Tibial artery (tissue), 4 donors: ENCODE measurements around the gene MRPL20.

Source experiments
- DNase-seq, 2 donors: peaks; one replicate each; pipeline ENCODE4 v3.0.0-alpha.2; 2019
- H3K27ac ChIP-seq, 2 donors: fragments of 200-600 bp; sonication (generic) in 1 of 2; 1 replicate in 1 of 2; 2 replicates in 1 of 2; pipeline ENCODE4 v1.5.1; 2018 to 2019; ENCODE audit warnings: mild to moderate bottlenecking in 1 of 2
- H3K27me3 ChIP-seq, 2 donors: fragments of 200-600 bp; sonication (generic) in 1 of 2; one replicate each; pipeline versions ENCODE4 v1.5.1 to v1.6.0; 2016 to 2019
- H3K36me3 ChIP-seq, 3 donors: fragments of 200-600 bp; sonication (generic) in 2 of 3; one replicate each; pipeline ENCODE4 v1.5.1; 2016 to 2019; ENCODE audit warnings: mild to moderate bottlenecking in 2 of 3
- H3K4me1 ChIP-seq, 4 donors: fragments of 200-600 bp; sonication (generic) in 2 of 4; 1 replicate in 3 of 4; 2 replicates in 1 of 4; pipeline ENCODE4 v1.5.1; 2016 to 2019
- H3K4me3 ChIP-seq, 2 donors: fragments of 200-600 bp; sonication (generic) in 1 of 2; 1 replicate in 1 of 2; 2 replicates in 1 of 2; pipeline ENCODE4 v1.5.1; 2018 to 2019; ENCODE audit warnings: mild to moderate bottlenecking in 2 of 2
- H3K9me3 ChIP-seq, 3 donors: fragments of 200-600 bp; sonication (generic) in 1 of 3; one replicate each; pipeline ENCODE4 v1.5.1; 2016 to 2019
- intact Hi-C: fragments of 100-400 bp; cut with DNase I; formaldehyde crosslinking; loops from one replicate; pipeline ENCODE4 v1.15.0; 2023; ENCODE audit warnings: low total_unique reads
- TF ChIP-seq, protein P1 (sequence below), 2 experiments: fragments of 200-600 bp in 1 of 2; fragments of 450-650 bp in 1 of 2; IDR thresholded peaks; one replicate each; pipeline ENCODE4 v1.5.1; 2017 to 2019; ENCODE audit warnings: antibody characterized with exemption in 2 of 2, mild to moderate bottlenecking in 1 of 2, moderate library complexity in 1 of 2

The MRPL20 gene

DNA sequence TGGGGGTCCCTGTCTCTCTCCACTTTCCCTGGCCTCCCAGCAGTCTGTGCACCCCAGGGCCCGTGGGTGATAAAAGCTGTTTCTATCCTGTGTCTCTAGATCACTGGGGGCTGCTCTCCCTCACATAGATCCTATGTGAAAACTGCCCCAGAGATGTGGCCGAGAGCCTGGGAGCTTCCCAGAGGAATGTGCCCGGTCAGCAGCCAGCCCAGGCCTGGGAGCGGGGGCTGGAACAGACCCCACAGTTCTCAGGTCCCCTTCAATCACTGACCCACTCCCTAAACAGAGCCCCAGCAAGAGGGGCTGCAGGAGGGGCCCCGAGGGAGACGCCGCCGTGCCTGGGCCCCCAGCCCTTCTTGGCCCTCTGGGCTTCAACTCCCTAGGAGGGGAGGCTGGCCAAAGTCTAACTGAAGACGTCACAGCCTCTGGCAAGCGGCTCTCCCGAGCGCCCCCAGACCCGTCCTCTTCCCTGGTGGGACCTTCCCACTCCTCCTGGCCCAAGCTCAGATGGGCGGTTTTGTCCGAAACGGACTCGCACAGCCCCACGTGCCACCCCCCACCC lies 49.1 kb downstream of the MRPL20 start:
- intact Hi-C loops: no loop called here
- Histone ChIP-seq H3K4me3 (peak overlapping the region; percentile 71 to 78), H3K27me3 (no peaks in the 10 kb centered on the region), H3K36me3 (peaks cover 9 to 22% (median 21%) of the 10 kb centered on the region in 3 donors), H3K4me1 (peaks cover 0 to 92% (median 76%) of the 10 kb centered on the region in 4 donors), H3K9me3 (no peaks in the 10 kb centered on the region), H3K27ac (peak overlapping the region; percentile 94 to 97)
- TF ChIP-seq, protein P1, sequence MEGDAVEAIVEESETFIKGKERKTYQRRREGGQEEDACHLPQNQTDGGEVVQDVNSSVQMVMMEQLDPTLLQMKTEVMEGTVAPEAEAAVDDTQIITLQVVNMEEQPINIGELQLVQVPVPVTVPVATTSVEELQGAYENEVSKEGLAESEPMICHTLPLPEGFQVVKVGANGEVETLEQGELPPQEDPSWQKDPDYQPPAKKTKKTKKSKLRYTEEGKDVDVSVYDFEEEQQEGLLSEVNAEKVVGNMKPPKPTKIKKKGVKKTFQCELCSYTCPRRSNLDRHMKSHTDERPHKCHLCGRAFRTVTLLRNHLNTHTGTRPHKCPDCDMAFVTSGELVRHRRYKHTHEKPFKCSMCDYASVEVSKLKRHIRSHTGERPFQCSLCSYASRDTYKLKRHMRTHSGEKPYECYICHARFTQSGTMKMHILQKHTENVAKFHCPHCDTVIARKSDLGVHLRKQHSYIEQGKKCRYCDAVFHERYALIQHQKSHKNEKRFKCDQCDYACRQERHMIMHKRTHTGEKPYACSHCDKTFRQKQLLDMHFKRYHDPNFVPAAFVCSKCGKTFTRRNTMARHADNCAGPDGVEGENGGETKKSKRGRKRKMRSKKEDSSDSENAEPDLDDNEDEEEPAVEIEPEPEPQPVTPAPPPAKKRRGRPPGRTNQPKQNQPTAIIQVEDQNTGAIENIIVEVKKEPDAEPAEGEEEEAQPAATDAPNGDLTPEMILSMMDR (IDR thresholded peaks at IDR 0.05): no peak
- DNase-seq: no peak

- H3K36me3 ChIP-seq: peaks cover 9 to 27% (median 24%) of the 10 kb centered on the region in 3 donors
- intact Hi-C loops: no loop called here
- DNase-seq: no peak
- peak overlapping the region; percentile 94 to 97 for H3K27ac ChIP-seq
- H3K4me3 ChIP-seq: peak overlapping the region; percentile 71 to 78
- no peaks in the 10 kb centered on the region for H3K27me3 ChIP-seq
- TF ChIP-seq, protein P1 (IDR thresholded peaks at IDR 0.05): no peak
- H3K4me1 ChIP-seq: peaks cover 0 to 96% (median 81%) of the 10 kb centered on the region in 4 donors
- no peaks in the 10 kb centered on the region for H3K9me3 ChIP-seq
Measured at GRCh38 chr1:1356796-1357401, 50.2 kb downstream of the MRPL20 start.

GRCh38 chr1:1356166-1356795 lies 50.8 kb downstream of the MRPL20 start:
- Histone ChIP-seq H3K27ac (peak overlapping the region; percentile 94 to 97), H3K27me3 (no peaks in the 10 kb centered on the region), H3K4me1 (peaks cover 0 to 99% (median 84%) of the 10 kb centered on the region in 4 donors), H3K36me3 (peaks cover 9 to 27% (median 24%) of the 10 kb centered on the region in 3 donors), H3K9me3 (no peaks in the 10 kb centered on the region), H3K4me3 (peak overlapping the region; percentile 71 to 78)
- no peak for DNase-seq
- intact Hi-C loops: no loop called here
- TF ChIP-seq, protein P1 (IDR thresholded peaks at IDR 0.05): no peak

DNA sequence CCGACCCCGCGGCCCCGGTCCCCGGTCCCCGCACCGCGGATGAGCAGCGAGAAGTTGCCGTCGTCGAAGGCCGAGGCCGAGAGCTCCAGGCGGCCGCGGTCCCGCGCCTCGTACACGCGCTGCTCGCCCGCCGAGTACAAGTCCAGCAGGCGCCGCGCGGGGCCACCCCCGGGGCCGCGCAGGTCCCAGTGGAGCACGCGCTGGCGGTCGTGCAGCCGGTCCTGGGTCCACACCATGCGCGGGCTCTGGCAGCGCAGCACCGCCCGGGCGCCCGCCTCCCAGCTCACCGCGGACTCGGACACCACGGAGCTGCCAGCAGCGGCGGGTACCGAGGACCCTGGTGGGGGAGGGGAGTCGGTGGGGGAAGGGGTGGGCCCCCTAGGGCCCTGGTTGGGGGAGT lies 51.7 kb downstream of the MRPL20 start:
- intact Hi-C loops: no loop called here
- H3K27ac ChIP-seq: peak overlapping the region; percentile 94 to 97
- peaks cover 9 to 27% (median 24%) of the 10 kb centered on the region in 3 donors for H3K36me3 ChIP-seq
- no peaks in the 10 kb centered on the region for H3K9me3 ChIP-seq
- TF ChIP-seq, protein P1 (IDR thresholded peaks at IDR 0.05): no peak
- no peaks in the 10 kb centered on the region for H3K27me3 ChIP-seq
- H3K4me3 ChIP-seq: peak overlapping the region; percentile 71 to 78
- peaks cover 0 to 91% (median 77%) of the 10 kb centered on the region in 4 donors for H3K4me1 ChIP-seq
- peak in 1 of 2 donors; percentile 84 for DNase-seq

DNA sequence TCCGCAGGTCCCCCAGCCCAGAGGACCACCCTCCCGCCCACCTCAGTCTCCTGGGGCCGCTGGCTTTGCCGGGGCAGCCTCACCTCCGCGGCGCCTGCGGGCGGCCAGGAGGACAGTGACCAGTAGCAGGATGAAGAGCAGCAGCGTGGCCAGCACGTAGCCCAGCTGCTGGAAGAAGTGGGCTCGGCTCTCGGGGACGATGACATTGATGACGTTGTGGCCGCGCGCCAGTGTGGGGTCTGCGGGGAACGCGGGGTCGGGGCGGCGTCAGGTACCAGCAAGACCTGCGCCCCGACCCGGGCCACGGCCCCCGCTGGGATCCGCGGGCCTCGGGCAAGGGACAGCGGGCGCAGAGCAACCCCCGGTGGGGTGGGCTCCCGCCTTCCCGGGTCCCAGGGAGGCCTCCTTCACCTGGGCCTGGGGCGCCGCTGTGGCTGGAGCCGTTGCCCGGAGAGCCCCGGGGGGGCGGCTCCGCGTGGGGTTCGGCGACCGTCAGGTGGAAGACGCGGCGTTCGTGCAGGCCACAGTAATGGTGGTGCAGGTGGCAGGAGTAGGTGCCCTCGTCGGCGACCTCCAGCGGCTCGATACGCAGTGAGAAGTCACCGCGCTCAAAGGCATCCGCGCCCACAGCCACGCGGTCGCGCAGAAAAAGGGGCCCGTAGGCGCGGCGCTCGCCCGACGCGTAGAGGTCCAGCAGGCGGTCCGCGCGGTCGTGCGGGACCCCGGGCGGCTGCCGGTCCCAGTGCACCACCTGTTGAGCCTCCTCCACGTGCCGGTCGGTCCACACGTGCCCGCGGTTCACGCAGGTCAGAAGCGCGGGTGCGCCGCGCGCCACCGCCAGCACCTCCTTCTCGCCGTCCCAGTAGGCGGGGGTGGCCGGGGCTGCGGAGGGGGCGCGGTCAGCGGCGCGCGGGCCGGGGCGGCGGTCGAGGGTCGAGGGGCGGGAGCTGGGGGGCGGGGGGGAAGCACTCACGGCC lies 52.5 kb downstream of the MRPL20 start:
- intact Hi-C loops: no loop called here
- H3K4me3 ChIP-seq: peak overlapping the region; percentile 71 to 78
- H3K27ac ChIP-seq: peak overlapping the region; percentile 94 to 97
- TF ChIP-seq, protein P1 (IDR thresholded peaks at IDR 0.05): no peak
- DNase-seq: no peak
- H3K4me1 ChIP-seq: peaks cover 0 to 83% (median 70%) of the 10 kb centered on the region in 4 donors
- peaks cover 9 to 27% (median 24%) of the 10 kb centered on the region in 3 donors for H3K36me3 ChIP-seq
- no peaks in the 10 kb centered on the region for H3K27me3 ChIP-seq
- no peaks in the 10 kb centered on the region for H3K9me3 ChIP-seq
